Left ventricle myocardium inferior (tissue), 1 donor: ENCODE data around the gene SNX13. TPM values are rescaled to one million over a fixed set of nuclear protein-coding genes. Genes with fewer than 3 reads are reported as not detected.
A peak's percentile ranks its signal among the peaks of the same experiment; 100 is the strongest.

ENCODE experiments used
- DNase-seq: peaks from one replicate; pipeline ENCODE4 v3.0.0-alpha.2; 2020
- H3K27ac ChIP-seq: fragments of 200-600 bp; replicated peaks from 2 replicates; pipeline ENCODE4 v1.8.0; 2021
- H3K27me3 ChIP-seq: fragments of 200-600 bp; 2 replicates; pipeline ENCODE4 v1.8.0; 2021; ENCODE audit warnings: low read depth
- H3K36me3 ChIP-seq: fragments of 200-600 bp; 2 replicates; pipeline ENCODE4 v1.8.0; 2021
- H3K4me1 ChIP-seq: fragments of 200-600 bp; 2 replicates; pipeline ENCODE4 v1.8.0; 2021
- H3K4me3 ChIP-seq: fragments of 200-600 bp; 2 replicates; pipeline ENCODE4 v1.8.0; 2021; ENCODE audit warnings: mild to moderate bottlenecking, moderate library complexity
- H3K9me3 ChIP-seq: fragments of 200-600 bp; replicated peaks from 2 replicates; pipeline ENCODE4 v1.8.0; 2021
- intact Hi-C: fragments of 100-400 bp; cut with micrococcal nuclease; formaldehyde crosslinking; loops from one replicate; pipeline ENCODE4 v1.11.0; 2022
- total RNA-seq: library from RNA; stranded (reverse); fragmentation: NEBNext Ultra II Directional; extraction: Animal tissue kit (Norgen Biotek cat#: 25700); gene quantifications from one replicate; pipeline ENCODE4 v1.2.1, GENCODE V29; 2021
- TF ChIP-seq, protein P1 (sequence below): fragments of 200-600 bp; IDR thresholded peaks from 2 replicates; pipeline ENCODE4 v1.8.0; 2021; ENCODE audit warnings: antibody characterized with exemption, mild to moderate bottlenecking, borderline replicate concordance
- donor health status: DM: no; HTN: yes; CAD: no; lungs with severe emphysema.

Gene SNX13
- total RNA-seq, 1 donor from 2014 or later: 42.2 TPM

DNA sequence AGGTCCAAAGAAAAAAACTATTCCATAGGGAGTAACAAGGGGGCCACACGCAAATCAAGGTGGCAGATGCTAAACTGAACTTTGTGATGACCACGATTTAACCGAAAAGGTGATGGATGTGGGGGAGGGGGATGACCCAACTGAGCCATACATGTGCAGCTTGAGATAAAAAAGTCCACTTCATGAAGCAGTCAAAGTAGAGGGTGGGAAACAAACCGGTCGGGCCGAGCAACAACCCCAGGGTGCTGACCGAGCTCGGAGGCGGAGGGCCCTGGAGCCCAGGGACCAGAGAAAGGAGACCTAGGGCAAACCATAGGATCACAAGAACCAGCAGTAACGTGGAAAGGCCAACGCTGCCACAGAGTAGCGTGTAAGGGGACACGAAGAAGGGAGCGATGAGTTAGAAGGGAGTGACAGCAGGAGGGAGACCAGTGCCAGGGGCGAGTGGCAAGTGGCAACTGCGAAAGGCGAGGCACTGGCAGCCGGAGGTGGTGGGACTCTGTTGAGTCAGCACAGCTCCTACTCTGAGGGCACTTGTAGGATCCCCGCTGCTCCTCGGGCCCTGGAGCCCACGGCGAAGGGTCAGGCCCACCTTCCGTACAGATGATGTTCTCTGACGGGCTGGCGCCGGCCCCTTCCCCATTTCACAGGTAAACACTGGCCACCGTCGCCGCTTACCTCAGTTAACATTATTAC lies 540 bp downstream of the SNX13 start:
- Histone ChIP-seq H3K36me3 (no peaks in the 10 kb centered on the region), H3K4me1 (peaks cover 67% of the 10 kb centered on the region)

DNA sequence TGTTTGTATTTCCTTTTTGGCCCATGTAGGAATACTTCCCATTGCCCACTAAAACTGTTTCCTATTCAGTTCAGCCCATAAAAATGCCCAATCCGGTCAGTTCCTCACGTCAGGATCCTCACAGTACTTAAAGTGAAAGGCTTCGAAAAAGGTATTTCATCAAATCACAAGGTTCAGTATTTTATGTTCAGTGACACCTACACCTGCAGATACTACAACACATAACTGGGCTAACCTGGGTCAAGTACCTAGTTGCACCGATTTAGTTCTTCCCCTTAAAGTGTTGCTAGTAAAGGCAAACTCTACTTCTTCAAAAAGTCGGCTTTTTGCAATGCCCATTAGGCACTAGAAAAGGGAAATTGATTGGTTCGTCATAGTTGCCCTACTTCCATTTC lies 1.1 kb downstream of the SNX13 start:
- intact Hi-C loops: no loop called here
- Histone ChIP-seq H3K9me3 (no peaks in the 10 kb centered on the region), H3K27ac (peak overlapping the region; percentile 96), H3K36me3 (no peaks in the 10 kb centered on the region), H3K4me3 (peak overlapping the region; percentile 96), H3K27me3 (no peaks in the 10 kb centered on the region), H3K4me1 (peaks cover 72% of the 10 kb centered on the region)
- DNase-seq: no peak
- TF ChIP-seq, protein P1, sequence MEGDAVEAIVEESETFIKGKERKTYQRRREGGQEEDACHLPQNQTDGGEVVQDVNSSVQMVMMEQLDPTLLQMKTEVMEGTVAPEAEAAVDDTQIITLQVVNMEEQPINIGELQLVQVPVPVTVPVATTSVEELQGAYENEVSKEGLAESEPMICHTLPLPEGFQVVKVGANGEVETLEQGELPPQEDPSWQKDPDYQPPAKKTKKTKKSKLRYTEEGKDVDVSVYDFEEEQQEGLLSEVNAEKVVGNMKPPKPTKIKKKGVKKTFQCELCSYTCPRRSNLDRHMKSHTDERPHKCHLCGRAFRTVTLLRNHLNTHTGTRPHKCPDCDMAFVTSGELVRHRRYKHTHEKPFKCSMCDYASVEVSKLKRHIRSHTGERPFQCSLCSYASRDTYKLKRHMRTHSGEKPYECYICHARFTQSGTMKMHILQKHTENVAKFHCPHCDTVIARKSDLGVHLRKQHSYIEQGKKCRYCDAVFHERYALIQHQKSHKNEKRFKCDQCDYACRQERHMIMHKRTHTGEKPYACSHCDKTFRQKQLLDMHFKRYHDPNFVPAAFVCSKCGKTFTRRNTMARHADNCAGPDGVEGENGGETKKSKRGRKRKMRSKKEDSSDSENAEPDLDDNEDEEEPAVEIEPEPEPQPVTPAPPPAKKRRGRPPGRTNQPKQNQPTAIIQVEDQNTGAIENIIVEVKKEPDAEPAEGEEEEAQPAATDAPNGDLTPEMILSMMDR: no peak

More for the DNA sequence above, 540 bp downstream of the SNX13 start:
- peak; percentile 35 for DNase-seq
- H3K27ac ChIP-seq: peak overlapping the region; percentile 96
- H3K27me3 ChIP-seq: no peaks in the 10 kb centered on the region
- peak overlapping the region; percentile 96 for H3K4me3 ChIP-seq
- TF ChIP-seq, protein P1: no peak
- H3K9me3 ChIP-seq: no peaks in the 10 kb centered on the region
- intact Hi-C loops: no loop called here

DNA sequence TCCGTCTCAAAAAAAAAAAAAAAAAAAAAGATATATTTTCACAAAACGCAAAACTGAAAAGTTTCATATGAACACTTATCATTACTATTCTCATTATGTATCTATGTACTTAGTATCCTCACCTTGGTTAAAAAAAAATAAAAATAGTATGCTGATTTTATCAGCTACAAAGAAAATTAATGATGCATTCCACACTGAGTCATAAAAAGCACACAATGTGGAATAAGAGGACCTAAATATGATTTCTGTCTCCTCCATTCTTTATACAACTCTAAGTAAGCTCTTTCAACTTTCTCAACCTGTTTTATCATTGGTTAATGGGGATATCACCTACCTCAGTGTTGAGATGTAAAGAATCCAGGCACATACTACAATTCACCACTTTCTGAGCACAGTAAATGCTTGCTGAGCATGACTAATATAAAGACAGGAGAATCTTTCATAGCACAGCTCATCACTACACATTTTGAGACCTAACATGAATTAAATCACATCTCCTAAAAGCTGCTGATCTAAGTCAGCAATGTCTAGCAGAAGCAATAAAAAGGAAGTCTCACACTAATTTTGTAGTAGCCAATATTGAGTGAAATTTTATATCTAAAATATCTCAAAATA lies 2.7 kb downstream of the SNX13 start:
- TF ChIP-seq, protein P1: no peak
- Histone ChIP-seq H3K27ac (peak overlapping the region; percentile 96), H3K36me3 (no peaks in the 10 kb centered on the region), H3K27me3 (no peaks in the 10 kb centered on the region), H3K4me3 (peak overlapping the region; percentile 96), H3K4me1 (peaks cover 87% of the 10 kb centered on the region), H3K9me3 (no peaks in the 10 kb centered on the region)
- no peak for DNase-seq
- intact Hi-C loops: no loop called here

DNA sequence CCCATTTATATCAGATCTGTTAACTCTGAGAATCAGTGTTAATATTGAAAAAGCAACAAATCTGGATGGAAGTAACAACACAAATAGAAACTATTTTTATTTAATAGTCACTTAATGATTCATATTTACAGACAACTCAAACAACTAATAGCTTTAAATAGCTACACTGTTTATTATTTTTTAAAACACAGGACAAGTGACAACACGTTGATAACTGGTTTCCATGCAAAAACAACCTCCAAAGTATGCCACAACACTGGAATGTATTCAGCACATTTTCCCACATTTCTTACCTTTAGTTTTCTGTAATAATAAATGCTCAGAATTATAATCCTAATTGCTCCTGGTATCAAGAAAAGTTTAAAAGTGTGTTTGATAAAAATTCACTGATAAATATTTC lies 4.0 kb downstream of the SNX13 start:
- no peaks in the 10 kb centered on the region for H3K27me3 ChIP-seq
- TF ChIP-seq, protein P1: no peak
- H3K4me1 ChIP-seq: peaks cover 94% of the 10 kb centered on the region
- H3K4me3 ChIP-seq: no peak overlapping the region
- intact Hi-C loops: no loop called here
- no peaks in the 10 kb centered on the region for H3K36me3 ChIP-seq
- no peak for DNase-seq
- H3K9me3 ChIP-seq: no peaks in the 10 kb centered on the region
- no peak overlapping the region for H3K27ac ChIP-seq

DNA sequence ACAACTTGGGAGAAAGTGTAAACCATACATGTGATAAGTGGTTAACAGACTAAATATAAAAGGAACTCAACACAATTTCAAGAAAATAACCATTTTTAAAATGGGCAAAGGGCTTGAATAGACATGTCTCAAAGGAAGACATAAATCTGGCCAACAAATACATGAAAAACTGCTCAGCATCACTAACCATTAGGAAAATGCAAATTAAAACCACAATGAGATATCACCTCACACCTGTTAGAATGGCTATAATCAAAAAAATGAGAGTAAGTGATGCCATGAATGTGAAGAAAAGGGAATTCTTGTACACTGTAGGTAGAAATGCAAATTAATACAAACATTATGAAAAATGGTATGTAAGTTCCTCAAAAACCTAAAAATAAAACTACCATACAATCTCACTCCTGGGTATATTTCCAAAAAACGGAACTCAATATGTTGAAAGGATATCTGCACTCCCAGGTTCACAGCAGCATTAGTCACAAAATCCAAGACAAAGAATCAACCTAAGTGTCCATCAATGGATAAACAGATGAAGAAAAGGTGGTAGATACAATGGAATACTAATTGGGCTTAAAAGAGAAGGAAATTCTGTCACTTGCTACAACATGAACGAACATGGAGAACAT lies 5.6 kb downstream of the SNX13 start:
- H3K27me3 ChIP-seq: no peaks in the 10 kb centered on the region
- no peaks in the 10 kb centered on the region for H3K9me3 ChIP-seq
- intact Hi-C loops: no loop called here
- H3K4me1 ChIP-seq: peaks cover 99% of the 10 kb centered on the region
- TF ChIP-seq, protein P1: no peak
- no peak overlapping the region for H3K27ac ChIP-seq
- H3K4me3 ChIP-seq: no peak overlapping the region
- no peaks in the 10 kb centered on the region for H3K36me3 ChIP-seq
- no peak for DNase-seq
